GM21360 (cell line): Measurements from ENCODE around the gene GLRA3.
"Not testable (repeated sequence)": the region's sequence is repeated elsewhere in the genome, so short reads cannot be mapped to it uniquely, and the experiment has no call there.

Source experiments
- ATAC-seq: cut with Tn5 transposase; IDR thresholded peaks from one replicate; pipeline ENCODE4 v1.9.1; 2021; ENCODE audit warnings: mild to moderate bottlenecking, moderate library complexity; ENCODE audit not compliant: unreplicated experiment

GLRA3 gene

GRCh38 chr4:174813292-174813691 is 15.8 kb downstream of the GLRA3 start:
- no peak for ATAC-seq

- ATAC-seq: no peak
Observed at GRCh38 chr4:174810834-174811233, 18.2 kb downstream of the GLRA3 start.

DNA sequence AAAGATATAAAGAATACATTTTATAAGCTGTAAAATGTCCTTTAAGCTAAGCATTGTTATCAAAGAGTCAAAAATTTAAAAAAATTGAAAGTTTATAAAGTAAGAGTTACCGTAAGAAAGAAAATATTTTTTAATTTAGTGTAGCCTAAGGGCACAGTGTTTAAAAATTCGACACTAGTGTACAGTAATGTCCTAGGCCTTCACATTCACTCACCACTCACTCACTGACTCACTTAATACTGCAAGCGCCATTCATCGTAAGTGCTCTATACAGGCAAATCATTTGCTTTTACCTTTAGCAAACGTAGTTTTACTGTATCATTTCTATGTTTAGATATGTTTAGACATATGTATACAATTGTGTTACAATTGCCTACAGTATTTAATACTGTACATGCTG is 20.2 kb downstream of the GLRA3 start:
- no peak for ATAC-seq

DNA sequence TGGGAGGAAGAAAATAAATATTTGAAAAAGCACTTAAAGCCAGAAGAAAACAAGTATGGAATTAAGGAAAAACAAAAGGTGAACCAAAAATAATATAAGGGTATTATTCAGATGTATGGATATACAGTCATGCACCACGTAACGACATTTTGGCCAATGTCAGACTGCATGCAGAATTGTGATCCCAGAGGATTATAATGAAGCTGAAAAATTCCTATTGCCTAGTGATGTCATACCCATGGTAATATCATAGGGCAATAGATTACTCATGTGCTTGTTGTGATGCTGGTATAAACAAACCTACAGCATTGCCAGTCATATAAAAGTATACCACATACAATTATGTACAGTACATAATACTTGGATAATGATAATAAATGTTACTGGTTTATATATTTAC is 20.9 kb downstream of the GLRA3 start:
- no peak for ATAC-seq

DNA sequence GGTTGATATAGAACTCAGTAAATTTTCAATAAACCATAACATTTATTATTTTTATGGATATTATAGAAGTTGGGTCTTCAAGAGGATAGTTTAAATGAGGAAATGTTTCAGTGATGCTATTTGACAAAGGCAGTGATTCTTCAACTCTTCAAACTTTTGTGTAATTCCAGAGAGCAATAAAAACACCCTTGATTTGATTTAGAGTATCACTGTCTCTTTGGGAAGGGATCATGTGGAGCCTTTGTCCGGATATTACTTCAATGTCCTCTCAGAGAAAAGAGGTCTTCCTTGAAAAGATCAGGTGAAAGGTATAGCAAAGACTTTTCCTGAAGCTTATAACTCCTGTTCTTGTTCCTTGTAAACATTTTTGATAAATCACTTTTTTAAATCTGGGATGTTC is 23.3 kb downstream of the GLRA3 start:
- ATAC-seq: no peak

- ATAC-seq: no peak
Observed at GRCh38 chr4:174794543-174795094, 34.4 kb downstream of the GLRA3 start.

DNA sequence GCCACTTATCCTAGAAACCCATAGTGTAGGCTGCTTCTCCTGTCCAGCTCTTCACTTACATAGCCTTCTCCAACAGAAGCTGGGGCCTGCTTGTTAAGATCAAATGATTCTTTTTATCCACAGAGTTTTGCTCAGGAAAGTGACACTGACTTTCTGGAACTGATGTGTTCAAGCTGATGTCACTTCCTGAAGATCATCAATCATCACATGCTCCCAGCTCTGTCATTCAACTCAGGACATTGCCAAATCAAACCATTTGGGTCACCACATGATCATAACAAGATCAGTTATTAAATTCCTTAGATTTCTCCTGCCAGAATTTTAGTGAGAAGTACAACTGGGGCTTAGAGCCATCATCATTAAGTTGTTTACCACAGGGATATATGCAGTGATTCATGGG is 39.4 kb downstream of the GLRA3 start:
- ATAC-seq: no peak

GRCh38 chr4:174778274-174778986 is 50.6 kb downstream of the GLRA3 start:
- ATAC-seq: not testable (repeated sequence)

DNA sequence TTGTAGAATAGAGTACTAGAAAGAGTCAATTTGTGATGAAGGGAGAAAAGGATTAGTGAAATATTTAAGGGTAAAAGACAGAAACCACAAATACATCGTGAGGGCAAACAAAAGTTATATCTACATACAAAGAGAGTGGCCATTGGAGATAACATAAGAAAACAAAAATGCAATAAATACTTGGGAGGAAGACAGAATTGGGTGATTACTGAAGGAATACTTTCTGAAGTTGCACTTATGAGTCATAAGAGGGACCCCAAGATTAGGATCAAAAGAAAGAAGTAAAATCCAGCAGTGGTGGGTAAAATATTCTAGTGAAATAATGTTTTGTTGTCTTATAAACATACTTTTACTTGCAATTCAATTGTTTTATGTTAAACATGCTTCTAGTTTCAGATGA is 53.7 kb downstream of the GLRA3 start:
- no peak for ATAC-seq

DNA sequence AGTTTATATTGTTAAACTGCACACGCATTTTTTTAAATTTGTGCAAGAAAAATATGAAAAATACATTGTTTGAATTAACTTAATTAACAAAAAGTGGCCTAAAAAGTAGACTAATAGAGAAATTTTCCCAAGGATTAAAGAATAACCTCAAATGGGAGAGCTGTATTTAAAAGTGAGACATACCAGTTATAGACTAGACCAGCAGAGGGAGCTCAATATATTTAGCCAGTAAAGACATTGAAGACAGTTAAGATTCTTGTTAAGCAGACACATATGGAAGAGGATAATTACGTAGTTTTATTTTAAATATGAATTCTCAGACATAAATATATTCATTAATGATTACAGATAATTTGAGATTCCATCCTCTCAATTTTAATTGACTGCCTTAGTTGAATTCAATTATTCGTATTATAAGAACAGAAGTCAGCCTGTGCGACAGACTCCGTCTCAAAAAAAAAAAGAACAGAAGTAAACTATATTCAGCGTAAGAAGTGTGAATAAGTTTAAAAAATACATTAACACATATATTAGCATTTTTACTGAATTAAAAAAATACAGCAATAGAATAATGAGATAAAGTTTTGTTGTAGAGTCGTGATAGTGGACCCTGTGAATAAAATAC is 64.8 kb downstream of the GLRA3 start:
- ATAC-seq: peak; percentile 52

DNA sequence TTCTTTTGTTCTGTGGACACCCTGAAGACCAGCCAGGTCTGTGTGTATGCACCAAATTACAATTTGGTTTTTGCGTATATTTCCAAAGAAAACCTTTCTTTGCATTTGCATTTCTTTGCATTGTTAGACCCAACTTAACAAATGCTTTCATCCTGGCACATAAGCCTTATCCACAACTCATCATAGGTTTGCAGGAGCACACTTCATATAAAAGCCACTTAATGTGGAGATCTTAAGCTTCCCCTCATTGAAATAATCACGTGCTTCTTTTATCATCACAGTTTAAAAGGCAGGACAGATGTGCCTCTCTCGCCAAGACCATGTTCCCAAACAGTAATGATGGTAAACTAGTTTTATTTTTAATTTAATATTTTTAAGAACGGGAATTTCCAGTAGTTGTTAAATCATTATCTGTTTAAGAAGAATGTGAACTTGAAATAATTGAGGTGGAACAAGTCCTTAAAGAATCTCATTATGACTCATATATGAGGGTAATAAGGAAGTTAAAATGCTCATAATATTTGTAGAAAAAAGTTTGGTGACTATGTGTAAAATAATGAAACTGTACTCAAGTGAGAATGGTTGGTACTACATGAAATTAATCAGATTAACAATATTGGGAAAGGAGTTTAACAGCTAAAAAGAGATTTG is 65.5 kb downstream of the GLRA3 start:
- peak; percentile 75 for ATAC-seq

- no peak for ATAC-seq
Observed at GRCh38 chr4:174761451-174761850, 67.6 kb downstream of the GLRA3 start.

- no peak for ATAC-seq
Observed at GRCh38 chr4:174757736-174758135, 71.3 kb downstream of the GLRA3 start.

DNA sequence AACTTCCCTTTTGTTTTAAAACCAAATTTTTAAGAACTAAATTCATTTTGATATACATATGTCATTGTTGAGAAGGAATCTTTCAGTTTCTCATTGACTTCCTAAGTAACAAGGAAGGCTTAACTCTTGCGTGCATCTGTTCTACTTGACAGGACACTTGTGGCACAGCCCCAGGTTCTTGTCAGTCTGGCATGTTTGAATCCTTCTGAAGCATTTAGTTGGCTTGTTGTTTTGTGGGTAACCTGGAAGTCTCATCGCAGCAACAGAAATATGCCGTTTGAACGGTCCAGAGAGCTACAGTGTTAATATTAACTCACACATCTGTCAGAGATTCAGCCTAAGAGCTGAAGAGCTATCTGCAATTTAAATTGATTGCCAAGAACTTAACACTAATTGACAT is 76.0 kb downstream of the GLRA3 start:
- no peak for ATAC-seq

DNA sequence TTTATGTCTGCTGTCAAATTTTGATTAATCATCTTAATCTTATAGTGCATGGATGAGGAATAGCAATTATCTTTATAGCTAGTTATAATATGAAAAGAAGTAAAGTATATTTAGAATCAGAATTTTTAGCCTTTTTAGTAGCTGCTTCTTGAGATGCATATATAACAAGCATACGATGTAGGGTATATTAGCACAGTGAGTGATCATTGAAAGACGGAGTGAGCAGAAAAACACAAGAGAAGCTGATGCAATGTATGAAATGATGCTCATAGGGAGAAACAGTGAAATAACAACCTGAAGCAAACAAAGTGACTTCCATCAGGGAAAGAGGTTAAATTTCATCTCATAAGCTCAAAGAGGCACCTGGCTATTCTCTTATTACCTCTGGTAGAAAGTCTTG is 77.0 kb downstream of the GLRA3 start:
- no peak for ATAC-seq

GRCh38 chr4:174749091-174749490 is 80.0 kb downstream of the GLRA3 start:
- no peak for ATAC-seq

DNA sequence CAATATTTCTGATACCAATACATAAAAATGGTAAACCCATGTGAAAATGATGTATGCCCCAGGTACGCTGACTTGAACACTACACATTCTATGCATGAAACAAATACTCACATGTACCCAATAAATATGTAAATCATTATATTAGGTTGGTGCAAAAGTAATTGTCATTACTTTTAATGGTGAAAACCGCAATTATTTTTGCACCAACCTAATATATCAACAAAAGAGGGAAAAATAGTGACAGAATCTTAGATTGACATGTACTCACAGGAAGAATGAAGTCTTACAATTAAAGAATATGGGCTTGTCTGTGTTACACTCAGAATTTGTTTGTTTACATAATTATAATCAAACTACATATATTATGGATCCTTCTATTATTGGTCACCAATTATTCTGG is 82.3 kb downstream of the GLRA3 start:
- ATAC-seq: no peak

DNA sequence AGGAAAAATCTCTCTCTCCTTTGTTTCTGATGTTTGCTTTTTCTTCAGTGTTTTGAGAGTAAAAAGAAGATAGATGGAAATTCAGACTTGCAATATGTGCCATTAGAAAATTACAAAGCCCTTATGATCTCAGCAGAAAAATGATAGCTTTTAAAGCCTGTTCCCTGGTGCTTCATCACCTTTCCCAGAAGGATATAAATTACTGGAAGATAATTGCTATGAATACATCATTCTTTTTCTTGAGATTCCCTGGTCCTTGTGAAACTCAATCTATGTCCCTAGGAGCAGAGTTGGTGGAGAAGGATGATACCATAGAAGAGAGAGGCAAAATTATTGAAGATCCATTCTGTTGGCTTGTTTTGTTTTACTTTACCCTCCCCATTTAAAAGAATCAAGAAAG is 86.5 kb downstream of the GLRA3 start:
- no peak for ATAC-seq

DNA sequence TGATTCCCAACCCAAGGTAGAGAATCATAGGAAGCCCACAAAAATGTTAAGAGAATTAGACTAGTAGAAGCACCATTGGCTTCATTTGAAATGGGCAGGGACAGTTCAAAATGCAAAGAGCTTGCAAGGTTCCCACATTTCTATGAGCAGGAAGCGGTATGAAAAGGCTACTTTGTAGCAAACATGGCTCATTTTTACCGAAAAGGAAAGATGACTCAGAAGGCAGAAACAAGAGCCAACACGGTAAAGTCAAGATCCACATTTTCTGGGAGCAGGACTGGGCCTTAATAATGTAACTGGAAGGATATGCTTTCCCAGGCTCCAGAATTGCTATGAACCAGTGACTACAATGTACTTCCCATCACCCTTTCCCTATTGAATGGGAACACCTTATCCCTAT is 89.5 kb downstream of the GLRA3 start:
- no peak for ATAC-seq

DNA sequence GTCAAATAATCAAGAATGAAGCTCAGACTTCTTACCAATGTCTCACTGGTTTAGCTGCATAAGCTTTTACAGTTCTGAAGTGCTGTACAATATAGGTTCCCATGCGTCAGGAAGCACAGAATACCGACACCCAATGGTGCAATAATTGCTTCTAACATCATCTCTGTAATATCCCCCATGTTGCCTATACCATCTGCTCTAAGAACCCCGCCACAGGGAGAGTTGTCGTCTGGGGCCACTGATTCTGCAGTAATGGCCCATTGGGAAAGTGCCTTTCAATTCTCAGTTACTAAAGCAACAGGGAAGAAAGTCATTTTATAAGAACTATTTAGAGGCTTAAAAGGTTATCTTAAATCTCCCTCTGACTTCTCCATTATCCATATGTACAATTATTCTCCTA is 94.9 kb downstream of the GLRA3 start:
- ATAC-seq: no peak

- no peak for ATAC-seq
Observed at GRCh38 chr4:174717828-174718227, 111.2 kb downstream of the GLRA3 start.
